GM19238 (cell line): ENCODE results near the gene IPP.
"Not testable (repeated sequence)": the region's sequence is repeated elsewhere in the genome, so short reads cannot be mapped to it uniquely, and the experiment has no call there.

Experiments
- DNase-seq: peaks from one replicate; pipeline ENCODE4 v3.0.0; 2011; ENCODE audit warnings: low spot score; ENCODE audit not compliant: insufficient read length

Gene IPP

DNA sequence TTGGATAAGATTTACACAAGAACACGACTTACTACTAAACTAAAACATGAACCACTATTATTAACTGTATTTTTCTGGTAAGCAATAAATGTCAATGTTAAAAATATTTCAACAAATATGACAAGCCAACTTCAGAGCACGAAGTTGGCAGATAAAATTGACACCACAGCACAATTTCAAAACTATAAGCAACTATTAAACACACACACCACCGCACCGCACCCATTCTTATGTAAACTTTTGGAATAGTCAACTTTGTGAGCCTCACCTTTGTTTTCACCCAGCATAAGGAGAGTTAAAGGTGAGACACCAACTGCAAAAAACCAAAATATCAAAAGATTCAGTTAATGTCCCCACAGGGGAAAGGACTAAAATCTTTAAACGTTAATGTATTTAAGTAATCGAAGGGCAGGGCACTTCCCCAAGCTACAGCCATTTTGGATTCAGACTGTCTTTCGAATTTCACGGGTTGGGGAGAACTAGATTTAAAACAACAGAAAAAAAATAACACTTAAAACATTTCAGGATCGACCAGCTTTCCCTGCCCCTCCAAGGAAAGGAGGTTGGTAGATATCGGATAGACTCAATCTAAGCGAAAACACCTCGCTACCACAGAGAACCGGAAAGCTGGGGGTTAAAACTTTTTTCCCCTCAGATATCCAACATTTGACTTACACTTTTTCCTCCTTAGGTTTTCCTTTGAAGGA is 65.0 kb downstream of the IPP start:
- DNase-seq: no peak

GRCh38 chr1:45684402-45684801 is 66.1 kb downstream of the IPP start:
- DNase-seq: no peak

GRCh38 chr1:45682942-45683341 is 67.5 kb downstream of the IPP start:
- DNase-seq: no peak

DNA sequence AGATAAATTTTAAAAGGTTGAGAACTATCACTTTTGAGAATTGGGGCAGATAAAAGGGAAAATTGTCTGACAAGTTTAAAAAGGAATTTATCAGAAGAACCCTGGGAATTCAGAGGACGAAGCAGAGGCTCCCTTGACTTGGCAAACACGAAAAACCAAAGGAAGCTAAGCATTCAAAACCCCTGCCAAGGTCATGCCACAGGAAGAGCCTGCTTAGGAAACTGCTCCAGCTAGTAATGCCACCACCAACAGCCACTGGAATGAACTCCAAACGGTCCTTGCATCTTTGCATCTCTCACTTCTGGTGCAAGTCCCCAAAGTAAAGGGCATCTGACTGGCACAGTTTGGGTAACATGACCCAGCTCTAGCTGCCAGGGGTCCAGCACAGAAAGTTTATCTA is 71.3 kb downstream of the IPP start:
- no peak for DNase-seq

- DNase-seq: no peak
These were observed 72.0 kb downstream of the IPP start for GRCh38 chr1:45678489-45678888.

DNA sequence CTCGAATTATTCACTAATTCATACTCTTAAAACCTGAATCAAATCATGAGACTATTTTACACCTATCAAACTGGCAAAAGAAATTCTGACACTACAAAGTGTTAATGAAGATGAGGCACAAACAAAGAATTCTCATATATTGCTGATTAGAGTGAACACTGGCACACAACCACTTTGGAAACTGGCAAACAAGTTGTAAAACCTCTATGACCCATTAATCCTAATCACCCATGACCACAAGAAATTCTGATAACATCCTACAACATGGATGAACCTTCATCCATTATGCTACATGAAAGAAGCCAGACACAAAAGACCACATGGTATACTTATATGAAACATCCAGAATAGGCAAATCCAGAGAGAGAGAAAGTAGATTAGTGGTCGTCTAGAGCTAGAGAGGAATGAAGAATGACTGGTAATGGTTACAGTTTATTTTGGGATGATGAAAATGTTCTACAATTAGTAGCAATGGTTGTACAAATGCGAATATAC is 72.7 kb downstream of the IPP start:
- DNase-seq: no peak

GRCh38 chr1:45676553-45676952 is 73.9 kb downstream of the IPP start:
- DNase-seq: not testable (repeated sequence)

GRCh38 chr1:45674478-45674877 is 76.0 kb downstream of the IPP start:
- no peak for DNase-seq

DNA sequence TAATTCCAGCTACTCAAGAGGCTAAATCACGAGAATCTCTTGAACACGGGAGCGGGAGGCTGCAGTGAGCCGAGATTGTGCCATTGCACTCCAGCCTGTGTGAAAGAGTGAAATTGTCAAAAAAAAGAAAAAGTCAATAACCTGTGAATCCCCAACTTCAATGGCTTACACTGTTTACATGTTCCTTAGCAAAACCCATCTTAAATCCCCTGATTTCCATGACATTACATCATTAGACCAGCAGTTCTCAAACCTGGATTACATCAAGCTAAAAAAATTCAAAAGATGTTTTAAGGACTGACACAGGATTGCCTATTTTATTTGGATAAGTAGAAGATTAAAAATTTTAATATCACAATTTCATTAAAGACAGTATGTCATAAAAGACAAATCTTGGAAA is 76.5 kb downstream of the IPP start:
- DNase-seq: no peak

- DNase-seq: no peak
These were observed 80.4 kb downstream of the IPP start for GRCh38 chr1:45669859-45670655.

DNA sequence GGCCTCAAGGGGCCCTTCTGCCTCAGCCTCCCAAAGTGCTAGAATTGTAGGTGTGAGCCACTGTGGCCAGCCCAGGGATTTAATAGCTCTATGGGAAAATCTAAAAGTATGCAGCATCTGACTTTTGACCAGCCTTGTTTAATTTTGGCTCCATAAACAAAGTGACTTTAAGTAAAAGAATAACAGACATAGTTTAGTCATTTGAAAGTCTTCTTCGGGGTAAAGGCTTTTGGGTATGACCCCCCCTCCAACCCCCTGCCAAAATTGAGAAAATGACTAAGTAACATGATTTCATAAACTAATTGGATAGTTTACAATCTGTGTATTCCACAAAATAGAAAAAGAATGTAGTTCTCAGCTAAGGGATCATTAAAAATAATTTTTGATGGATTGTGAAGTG is 81.1 kb downstream of the IPP start:
- no peak for DNase-seq

GRCh38 chr1:45668526-45668925 is 81.9 kb downstream of the IPP start:
- DNase-seq: no peak

DNA sequence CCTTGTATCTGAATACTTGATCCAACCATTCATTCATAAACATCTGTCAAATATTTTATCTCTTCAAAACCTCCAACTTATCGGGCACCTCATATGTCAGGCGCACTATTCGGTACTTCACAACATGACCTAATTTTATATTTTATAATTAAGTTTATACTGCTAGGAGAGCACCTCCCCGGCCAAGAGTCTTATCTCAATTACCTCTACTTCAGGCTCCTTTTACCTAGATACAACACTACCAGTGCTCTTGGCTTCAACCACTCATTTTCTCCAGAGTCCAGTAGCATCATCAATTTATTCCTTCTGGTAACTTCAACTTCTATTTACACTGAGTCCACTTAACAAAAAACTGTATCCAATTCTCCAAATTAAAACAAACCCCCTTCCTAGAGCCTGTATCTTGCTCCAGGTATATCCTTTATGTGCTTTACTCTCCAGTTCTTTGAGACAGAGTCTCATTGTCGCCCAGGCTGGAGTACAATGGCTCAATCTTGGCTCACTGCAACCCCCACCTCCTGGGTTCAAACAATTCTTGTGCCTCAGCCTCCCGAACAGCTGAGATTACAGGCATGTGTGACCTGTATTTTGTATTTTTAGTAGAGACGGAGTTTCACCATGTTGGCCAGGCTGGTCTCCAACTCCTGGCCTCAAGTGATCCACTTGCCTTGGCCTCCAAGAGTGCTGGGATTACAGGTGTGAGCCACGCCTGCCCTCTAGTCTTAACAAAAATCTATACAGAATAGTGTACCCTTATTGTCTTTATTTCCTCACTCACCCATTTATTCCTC is 82.9 kb downstream of the IPP start:
- DNase-seq: no peak

- no peak for DNase-seq
These were observed 83.6 kb downstream of the IPP start for GRCh38 chr1:45666836-45667235.

DNA sequence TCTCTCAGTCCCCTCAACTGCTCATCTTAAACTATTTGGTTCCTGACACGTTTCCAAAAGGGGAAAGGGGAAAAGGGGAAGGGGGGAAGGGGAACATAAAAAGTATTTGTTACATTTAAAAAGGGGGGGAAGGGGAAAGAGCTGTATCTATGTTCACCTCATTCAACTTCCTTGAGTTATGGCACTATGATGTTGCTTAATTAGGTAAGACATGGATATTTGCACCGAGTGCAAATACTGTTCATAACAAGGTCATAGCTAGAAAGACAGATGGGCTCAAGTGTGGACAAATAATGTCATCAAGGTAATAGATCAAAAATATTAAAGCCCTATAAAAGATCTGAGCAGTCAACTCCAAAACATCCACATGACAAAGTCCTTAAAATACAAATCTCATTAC is 90.1 kb downstream of the IPP start:
- no peak for DNase-seq

DNA sequence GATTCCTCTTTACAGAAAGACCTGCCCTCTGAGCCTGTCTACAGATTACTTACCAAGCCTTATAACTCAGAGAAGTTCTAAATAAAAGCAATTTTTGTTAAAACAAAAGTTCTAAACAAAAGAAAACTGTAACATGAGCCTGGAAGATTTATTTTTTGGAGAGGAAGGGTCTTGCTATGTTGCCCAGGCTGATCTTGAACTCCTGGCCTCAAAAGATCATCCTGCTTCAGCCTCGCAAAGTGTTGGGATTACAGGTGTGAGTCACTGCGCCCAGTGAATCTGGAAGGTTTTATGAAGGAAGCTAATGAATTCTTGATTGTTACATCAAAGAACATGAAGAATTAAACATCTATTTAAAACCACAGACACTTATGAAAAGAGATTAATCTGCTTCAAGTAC is 91.2 kb downstream of the IPP start:
- DNase-seq: no peak

- no peak for DNase-seq
These were observed 92.3 kb downstream of the IPP start for GRCh38 chr1:45658171-45658570.

DNA sequence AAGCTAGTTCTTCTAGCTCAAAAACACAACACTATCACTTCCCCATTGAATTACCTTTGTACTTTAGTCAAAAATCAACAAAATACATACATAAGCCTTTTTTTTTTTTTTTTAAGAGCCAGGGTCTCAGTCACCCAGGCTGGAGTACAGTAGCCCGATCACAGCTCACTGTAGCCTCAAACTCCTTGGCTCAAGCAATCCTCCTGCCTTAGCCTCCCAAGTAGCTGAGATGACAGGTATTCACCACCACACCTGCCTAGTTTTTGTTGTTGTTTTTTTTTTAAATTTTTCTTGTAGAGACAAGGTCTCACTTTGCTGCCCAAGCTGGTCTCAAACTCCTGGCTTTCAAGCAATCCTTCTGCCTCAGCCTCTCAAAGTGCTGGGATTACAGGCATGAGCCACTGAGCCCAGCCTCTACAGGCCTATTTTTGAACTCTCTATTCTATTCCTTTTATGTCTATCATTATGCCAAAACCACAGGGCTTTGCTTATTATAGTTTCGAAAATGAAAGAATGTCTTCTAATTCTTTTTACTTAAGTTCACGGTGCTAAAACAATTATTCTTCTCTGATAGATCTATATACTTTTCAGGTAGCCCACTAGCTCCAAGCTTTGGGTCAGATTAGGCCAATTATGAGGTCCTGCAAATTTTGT is 93.8 kb downstream of the IPP start:
- DNase-seq: no peak

GRCh38 chr1:45654540-45655280 is 95.7 kb downstream of the IPP start:
- no peak for DNase-seq
